Endometrium (tissue), 2 donors: ENCODE data around the gene ARMCX1.
"Not testable (repeated sequence)": the region's sequence is repeated elsewhere in the genome, so short reads cannot be mapped to it uniquely, and the experiment has no call there.

ENCODE experiments used
- FAIRE-seq: peaks from 2 replicates; lab custom pipeline; 2012; peaks lifted over from hg19 to GRCh38; lab: Jason Lieb, UNC
- donor health status: control.
- donor health status: control.

Gene ARMCX1

DNA sequence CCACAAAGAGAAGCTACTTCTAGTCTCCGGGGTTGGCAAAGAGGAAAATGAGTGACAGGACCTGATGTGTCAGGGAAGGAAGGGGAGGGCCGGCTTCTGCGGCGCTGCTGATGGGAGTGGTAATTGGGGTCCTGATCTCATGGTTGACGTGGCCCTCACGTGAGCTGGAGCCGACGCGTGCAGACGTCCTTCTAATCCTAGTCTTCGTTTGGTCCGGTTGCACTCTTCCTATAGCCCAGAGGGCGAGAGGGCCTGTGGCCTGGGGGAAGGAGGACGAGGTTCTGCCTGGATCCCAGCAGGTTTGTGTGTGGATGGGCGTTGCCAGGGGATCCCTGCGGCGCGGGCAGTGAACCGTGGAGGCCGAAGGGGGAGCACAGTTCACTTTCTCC lies at the start of gene ARMCX1:
TSS of gene ARMCX1 (plus strand) at position 186 of the 389 bp plus-strand sequence. CDS start 2,384 bp downstream, outside the sequence.
- FAIRE-seq = no peak

DNA sequence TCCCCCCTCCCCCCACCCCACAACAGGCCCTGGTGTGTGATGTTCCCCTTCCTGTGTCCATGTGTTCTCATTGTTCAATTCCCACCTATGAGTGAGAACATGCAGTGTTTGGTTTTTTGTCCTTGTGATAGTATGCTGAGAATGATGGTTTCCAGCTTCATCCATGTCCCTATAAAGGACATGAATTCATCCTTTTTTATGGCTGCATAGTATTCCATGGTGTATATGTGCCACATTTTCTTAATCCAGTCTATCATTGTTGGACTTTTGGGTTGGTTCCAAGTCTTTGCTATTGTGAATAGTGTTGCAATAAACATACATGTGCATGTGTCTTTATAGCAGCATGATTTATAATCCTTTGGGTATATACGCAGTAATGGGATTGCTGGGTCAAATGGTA lies 47.4 kb upstream of the ARMCX1 start:
- not testable (repeated sequence) for FAIRE-seq

DNA sequence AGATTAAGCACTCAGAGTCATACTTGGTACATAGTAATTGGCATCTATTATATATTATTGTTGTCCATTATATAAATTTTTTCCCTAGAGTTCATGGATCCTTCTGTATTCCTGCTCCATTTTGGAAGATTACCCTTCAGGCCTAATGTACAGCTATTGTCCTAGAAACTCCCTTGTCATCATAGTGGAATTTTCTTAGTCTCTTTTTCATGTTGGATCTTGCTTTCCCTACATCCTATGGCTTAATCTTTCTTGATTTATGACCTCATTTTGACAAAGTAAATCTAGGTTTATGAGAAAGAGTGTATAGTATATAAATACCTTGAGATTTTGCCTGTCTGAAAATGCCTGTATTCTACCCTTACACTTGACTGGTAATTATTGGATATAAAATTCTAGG lies 43.0 kb upstream of the ARMCX1 start:
- FAIRE-seq = no peak

DNA sequence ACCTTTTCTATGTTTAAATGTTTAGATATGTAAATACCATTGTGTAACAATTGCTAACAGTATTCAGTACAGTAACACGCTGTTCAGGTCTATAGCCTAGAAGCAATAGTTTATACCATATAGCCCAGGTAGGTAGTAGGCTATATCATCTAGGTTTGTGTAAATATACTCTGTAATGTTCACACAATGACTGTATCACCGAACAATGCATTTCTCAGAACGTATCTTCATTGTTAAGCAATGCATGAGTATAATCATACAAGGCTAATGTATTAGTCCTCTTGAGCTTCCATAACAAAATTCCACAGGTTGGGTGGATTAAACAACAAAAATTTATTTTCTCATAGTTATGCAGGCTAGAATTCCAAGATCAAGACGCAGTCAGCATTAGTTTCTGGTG lies 42.4 kb upstream of the ARMCX1 start:
- no peak for FAIRE-seq

DNA sequence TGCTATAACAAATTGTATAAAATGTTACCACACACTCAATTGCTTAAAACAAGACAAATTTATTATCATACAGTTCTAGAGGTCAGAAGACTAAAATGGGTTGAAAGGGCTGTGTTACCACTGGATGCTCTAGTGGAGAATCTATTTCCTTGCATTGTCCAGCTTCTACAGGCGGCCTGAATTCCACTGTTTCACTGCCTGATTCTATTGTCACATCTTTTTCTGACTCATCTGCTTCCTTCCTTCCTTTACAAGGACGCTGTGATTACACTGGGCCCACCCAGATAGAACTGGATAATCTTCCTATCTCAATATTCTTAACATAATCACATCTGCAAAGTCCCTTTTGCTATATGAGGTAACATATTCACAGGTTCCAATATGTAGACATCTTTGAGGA lies 19.4 kb upstream of the ARMCX1 start:
- no peak for FAIRE-seq

DNA sequence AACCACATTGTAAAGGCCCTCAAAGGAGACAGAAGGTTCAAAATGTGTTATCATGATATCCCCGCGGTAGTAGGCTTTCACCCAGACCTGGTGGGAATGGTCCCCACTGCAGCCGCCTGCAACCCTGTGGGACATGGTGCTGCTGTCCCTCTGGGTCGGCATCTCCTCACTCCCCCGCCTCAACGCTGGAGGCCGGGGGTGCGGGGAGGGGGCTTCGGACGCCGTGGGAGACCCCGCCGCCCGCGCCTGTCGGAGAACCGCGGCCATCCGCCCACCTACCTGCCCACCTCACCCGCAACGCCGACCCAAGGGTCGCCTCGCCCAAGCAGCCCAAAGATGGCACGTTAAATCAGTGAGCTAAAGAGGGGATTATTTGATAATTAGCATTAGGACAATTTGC lies 11.2 kb upstream of the ARMCX1 start:
- FAIRE-seq = no peak

DNA sequence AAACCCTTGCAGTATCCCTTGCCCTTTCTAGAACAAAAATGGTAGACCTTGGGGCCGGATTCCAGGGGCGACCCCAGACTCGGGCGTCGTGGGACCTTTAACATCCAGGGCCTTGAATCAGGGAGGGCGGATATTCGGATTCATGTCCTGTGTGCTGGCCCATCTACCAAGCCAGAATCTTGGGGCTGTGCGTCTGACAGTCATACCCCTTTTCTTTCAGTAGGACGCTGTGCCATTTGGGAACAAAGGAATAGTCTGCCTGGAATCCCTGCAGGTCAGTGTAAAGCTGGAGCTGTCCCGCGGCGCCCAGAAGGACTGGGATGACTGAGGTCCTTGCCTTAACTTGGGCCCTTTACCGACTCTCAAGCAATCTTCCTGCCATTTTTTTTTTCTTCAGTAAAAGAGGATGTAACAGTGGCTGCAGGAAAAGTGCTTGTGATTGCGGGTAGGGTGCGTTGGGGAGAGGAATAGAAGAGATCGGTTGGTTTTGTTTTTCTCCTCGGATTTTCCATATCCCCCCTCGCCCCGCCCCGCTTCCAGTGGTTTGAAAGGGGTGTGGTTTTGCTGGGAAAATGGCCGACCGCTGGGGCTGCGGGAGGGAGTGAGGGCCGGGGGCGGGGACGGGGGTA lies 518 bp downstream of the ARMCX1 start:
- no peak for FAIRE-seq

DNA sequence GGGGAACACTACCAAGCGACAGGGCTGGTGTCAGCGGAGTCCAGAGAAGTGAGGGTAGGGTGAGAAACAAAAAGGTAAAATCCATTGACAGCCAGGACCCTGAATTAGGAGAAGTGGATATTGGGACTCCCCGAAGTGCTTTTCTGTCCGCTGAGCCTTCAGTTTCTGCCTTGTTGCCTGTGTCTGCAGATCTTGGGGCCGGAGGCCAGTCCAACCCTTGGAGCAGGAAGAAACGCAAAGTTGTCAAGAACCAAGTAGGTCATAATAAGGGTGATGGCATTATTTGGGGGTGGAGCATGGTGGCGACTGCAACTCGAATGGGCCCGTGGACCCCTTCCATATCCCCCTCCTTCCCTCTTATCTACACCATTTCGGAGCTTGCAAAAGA lies 1.0 kb downstream of the ARMCX1 start:
- FAIRE-seq = no peak

DNA sequence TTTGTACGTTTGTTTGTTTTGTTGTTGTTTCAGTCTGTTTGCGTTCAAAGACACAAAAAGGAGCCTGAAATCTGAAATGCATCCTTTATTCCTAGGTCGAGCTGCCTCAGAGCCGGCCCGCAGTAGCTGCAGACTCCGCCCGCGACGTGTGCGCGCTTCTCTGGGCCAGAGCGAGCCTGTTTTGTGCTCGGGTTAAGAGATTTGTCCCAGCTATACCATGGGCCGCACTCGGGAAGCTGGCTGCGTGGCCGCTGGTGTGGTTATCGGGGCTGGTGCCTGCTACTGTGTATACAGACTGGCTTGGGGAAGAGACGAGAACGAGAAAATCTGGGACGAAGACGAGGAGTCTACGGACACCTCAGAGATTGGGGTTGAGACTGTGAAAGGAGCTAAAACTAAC lies 2.4 kb downstream of the ARMCX1 start:
- no peak for FAIRE-seq

DNA sequence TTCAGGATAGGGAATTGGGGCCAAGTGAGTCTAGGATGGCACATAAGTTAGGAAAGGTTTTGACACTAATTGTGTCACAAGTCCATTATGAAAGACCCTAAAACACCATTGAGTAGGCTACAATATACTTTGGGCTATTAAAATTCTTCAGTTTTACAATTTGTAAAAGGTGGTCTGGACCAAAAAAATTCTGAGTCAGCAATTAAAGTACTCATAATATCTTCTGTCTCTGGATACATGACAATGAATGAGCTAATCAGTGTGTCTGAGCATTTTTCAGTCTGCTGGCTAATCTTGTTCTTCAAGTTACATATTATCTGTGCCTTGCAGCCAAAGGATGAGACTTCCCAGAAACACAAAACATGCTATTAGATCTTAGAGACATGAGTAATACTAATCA lies 14.3 kb downstream of the ARMCX1 start:
- FAIRE-seq = no peak

DNA sequence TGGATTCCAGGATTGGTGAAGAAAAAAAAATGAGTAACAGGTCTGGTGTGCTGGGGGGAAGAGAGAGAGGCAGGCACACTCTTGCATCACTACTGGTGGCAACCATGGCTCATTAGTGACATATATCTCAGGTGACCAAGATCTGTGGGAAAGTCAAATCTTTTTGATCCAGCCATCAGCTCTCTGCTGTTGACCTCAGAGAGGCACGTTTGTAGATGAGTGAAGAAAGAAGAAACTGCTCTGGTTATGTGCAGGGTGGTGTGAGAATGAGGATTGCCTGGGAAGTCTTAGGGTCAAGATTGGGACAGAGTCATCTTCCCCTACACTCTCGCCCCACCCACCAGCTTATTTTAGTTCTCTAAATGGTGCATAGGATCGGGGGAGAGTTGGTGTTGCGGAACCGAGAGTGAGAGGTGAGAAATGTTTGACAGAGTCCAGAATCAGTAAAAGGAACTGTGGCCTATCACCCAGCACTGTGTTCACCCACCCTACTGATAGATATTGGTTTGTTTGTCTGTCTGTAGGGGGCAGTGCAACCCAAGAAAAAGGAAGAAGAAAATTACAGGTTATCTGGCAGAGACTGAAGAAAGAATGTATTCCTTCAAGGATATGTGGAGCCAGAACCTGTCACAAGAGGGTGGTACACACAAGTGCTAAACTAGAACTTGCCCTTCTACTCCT lies 45.5 kb downstream of the ARMCX1 start:
- FAIRE-seq = no peak

DNA sequence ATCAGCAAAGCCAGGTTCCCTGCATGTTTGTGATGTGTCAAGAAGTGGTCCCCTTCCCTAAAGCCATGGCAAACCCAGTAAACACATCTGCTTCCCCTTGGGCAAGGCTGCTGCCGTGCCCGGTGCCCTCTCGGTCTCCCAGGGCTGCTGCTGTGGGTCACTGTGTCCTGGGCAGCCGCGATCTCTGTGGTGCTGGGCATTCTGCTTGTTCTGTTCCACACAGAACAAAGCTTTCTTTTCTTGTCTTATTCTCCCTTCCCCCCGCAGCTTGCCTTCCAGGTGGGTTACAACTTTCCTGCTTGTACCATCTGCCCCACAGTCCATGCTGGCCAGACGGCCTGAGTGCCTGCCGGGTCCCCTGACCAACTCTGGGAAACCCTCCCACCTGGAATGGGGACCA lies 49.2 kb downstream of the ARMCX1 start:
- not testable (repeated sequence) for FAIRE-seq

DNA sequence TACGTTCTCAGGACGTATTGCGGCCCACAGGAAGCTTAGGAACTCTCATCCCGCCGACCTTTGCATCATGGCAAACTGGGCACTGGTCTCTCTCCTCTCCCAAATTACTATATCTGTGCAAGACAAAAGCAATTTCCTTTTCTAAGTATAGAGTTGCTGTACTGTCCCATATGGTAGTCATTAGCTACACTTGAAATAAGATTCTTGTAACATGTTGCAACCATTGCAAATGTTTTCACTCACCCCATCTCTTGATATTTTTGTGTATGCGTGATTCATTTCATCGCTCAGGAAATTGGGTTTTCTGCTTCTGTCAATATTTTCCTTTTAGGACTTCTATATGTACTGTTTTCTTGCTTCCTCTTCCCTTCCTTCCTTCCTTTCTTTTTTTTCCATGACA lies 51.7 kb downstream of the ARMCX1 start:
- FAIRE-seq = no peak
